Activated CD4-positive, alpha-beta T cell treated with anti-CD3 and anti-CD28 coated beads, Interleukin-2, amount 50 U/mL, for 16 hours (primary cell): ENCODE data around the gene RET.

Experiments
- DNase-seq: peaks from one replicate; pipeline ENCODE4 v3.0.0-alpha.2; 2020

RET gene

GRCh38 chr10:43064331-43065075, 12.4 kb upstream of the RET start:
- no peak for DNase-seq

GRCh38 chr10:43065234-43065633, 11.6 kb upstream of the RET start:
- DNase-seq = no peak

- DNase-seq = no peak
These were observed 11.1 kb upstream of the RET start for GRCh38 chr10:43065761-43066160.

GRCh38 chr10:43066481-43066880, 10.4 kb upstream of the RET start:
- no peak for DNase-seq

GRCh38 chr10:43067391-43068135, 9.3 kb upstream of the RET start:
- DNase-seq = no peak

GRCh38 chr10:43068136-43068395, 8.8 kb upstream of the RET start:
- no peak for DNase-seq

- DNase-seq = no peak
These were observed 8.2 kb upstream of the RET start for GRCh38 chr10:43068471-43069210.

GRCh38 chr10:43069211-43069515, 7.7 kb upstream of the RET start:
- no peak for DNase-seq

- DNase-seq = no peak
These were observed 7.3 kb upstream of the RET start for GRCh38 chr10:43069579-43069978.

GRCh38 chr10:43070121-43071085, 6.5 kb upstream of the RET start:
- DNase-seq = no peak

GRCh38 chr10:43071865-43072650, 4.8 kb upstream of the RET start:
- no peak for DNase-seq

- DNase-seq = no peak
These were observed 3.7 kb upstream of the RET start for GRCh38 chr10:43073191-43073590.

- DNase-seq = no peak
These were observed 3.1 kb upstream of the RET start for GRCh38 chr10:43073721-43074120.

- no peak for DNase-seq
These were observed 2.5 kb upstream of the RET start for GRCh38 chr10:43074409-43074808.

- DNase-seq = no peak
These were observed 1.9 kb upstream of the RET start for GRCh38 chr10:43074827-43075611.

- no peak for DNase-seq
These were observed 1.3 kb upstream of the RET start for GRCh38 chr10:43075612-43076003.

- DNase-seq = no peak
These were observed 476 bp upstream of the RET start for GRCh38 chr10:43076311-43076875.

GRCh38 chr10:43077421-43078171, 727 bp downstream of the RET start:
- DNase-seq = no peak

GRCh38 chr10:43078175-43078985, 1.5 kb downstream of the RET start:
- DNase-seq = no peak

- DNase-seq = peak; percentile 38
These were observed 2.1 kb downstream of the RET start for GRCh38 chr10:43078986-43079273.
